Fibroblast of skin of left quadriceps (primary cell): Measurements from ENCODE around the gene NLRX1.
A peak's percentile ranks its signal among the peaks of the same experiment; 100 is the strongest.
"Not testable (repeated sequence)": the region's sequence is repeated elsewhere in the genome, so short reads cannot be mapped to it uniquely, and the experiment has no call there.

Experiments used
- DNase-seq, 2 experiments: peaks; one replicate each; pipeline ENCODE4 v3.0.0-alpha.2; 2013; ENCODE audit warnings: low read depth in 2 of 2

NLRX1 gene, protein sequence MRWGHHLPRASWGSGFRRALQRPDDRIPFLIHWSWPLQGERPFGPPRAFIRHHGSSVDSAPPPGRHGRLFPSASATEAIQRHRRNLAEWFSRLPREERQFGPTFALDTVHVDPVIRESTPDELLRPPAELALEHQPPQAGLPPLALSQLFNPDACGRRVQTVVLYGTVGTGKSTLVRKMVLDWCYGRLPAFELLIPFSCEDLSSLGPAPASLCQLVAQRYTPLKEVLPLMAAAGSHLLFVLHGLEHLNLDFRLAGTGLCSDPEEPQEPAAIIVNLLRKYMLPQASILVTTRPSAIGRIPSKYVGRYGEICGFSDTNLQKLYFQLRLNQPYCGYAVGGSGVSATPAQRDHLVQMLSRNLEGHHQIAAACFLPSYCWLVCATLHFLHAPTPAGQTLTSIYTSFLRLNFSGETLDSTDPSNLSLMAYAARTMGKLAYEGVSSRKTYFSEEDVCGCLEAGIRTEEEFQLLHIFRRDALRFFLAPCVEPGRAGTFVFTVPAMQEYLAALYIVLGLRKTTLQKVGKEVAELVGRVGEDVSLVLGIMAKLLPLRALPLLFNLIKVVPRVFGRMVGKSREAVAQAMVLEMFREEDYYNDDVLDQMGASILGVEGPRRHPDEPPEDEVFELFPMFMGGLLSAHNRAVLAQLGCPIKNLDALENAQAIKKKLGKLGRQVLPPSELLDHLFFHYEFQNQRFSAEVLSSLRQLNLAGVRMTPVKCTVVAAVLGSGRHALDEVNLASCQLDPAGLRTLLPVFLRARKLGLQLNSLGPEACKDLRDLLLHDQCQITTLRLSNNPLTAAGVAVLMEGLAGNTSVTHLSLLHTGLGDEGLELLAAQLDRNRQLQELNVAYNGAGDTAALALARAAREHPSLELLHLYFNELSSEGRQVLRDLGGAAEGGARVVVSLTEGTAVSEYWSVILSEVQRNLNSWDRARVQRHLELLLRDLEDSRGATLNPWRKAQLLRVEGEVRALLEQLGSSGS

DNA sequence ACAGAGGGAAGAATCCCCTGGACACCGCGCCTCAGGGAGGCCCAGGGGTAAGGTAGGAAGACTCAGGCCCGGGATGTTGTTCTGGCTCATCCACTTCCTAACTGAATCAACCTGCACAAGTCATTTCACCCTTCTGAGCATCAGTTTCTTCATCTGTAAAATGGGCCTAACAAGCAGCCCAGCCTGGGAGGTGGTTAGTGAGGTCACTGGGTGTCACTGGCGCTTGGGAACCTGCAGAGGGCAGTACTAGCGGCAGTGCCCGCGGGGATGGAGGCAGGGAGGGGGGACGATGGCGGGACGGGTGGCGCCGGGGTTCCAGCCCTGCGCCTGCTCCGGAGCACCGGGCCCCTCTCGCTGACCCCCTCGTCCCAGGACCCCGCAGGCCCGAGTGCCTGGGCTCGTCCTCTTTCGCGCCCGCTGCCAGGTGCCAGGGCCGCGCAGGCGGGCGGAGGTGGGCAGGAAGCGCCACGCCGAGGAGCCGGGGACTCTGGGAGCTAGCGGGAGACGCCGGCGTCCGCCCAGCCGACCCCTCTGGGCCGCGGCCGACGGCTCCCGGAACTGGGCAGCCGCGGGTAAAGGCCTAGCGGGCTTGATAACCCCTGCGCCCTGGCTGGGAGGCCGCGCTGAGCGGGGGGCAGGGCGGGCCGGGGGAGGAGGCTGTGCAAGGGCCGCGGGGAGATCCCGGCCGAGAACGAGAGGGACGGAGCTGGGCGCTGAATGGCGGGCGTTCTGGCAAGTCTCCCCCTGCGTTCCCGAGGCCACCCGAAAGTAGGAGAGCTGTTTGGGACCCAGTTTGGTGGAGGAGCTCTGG is at the start of gene NLRX1:
NLRX1 (plus strand) TSS at position 255 of the 811 bp plus-strand sequence. CDS start 2,679 bp downstream, outside the sequence.
- DNase-seq, result peak; percentile 52 to 60

- DNase-seq, result no peak
Measured at GRCh38 chr11:119118946-119119345, 49.6 kb upstream of the NLRX1 start.

- DNase-seq, result peak; percentile 52 to 54
Measured at GRCh38 chr11:119120639-119121007, 47.9 kb upstream of the NLRX1 start.

DNA sequence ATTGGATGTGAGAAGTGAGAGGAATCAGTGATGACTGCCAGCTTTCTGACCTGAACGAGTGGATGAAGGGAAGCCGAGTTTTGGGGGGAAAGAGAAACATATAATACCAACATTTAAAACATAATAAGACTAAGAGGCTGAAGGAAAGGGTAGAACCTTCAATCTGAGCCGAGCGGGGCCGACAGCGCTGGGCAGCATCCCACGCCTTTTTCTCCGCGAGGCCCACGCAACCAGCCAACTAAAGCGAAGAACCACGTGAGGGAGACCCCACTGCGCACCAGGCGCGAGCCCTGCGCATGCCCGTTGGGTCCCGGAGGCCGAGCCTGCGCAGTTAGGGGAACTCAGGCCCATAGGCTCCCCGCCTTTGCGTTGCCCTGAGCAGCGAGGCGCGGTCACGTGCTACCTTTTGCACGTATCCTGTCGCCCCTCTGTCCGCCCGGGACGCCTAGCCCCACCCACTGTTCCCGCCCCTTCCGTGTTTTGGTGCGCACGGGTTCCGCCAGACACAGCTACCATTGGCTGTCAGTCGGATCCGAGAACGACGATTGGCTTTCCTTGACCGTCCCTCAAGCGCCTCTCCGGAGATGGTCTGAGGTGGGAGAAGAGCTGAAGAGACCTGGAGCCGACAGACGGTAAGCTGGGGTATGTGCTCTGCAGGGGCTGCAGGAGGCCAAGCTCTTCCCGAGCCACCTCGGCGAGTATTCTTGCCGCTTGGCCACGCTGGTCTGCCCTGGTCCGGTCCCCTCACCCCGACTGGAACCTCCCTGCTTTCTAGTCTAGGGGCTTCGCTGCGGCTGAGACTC is 47.3 kb upstream of the NLRX1 start, which contains the start of gene HINFP:
HINFP (plus strand) TSS at position 573 of the 803 bp plus-strand sequence. CDS start 5,365 bp downstream, outside the sequence.
- peak; percentile 96 for DNase-seq

- no peak for DNase-seq
Measured at GRCh38 chr11:119121811-119122124, 46.8 kb upstream of the NLRX1 start.

GRCh38 chr11:119125821-119126220 is 42.7 kb upstream of the NLRX1 start:
- no peak for DNase-seq

DNA sequence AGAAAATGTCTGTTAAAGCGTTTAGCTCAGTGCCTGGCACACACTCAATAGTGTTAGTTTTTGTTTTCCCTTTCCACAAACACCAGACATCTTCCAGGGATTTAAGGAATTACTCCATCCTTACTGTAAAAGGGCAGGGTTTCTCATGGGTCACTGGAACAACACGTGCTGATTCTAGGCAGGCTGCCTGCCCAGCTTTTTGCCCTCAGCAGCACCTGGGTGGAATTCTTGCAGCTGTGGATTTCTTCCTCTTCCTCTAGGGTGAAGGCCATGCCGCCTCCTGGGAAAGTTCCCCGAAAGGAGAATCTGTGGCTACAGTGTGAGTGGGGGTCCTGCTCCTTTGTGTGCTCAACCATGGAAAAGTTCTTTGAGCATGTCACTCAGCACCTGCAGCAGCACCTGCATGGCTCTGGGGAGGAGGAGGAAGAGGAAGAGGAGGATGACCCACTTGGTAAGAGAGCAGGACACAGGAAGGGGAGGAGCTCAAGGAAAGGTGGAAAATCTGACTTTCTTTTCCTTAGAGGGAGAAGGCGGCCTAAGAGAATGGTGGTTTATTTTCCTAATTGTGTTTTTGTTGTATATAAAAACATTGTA is 41.8 kb upstream of the NLRX1 start:
- DNase-seq, result no peak

- DNase-seq, result no peak
Measured at GRCh38 chr11:119130662-119131061, 37.9 kb upstream of the NLRX1 start.

- DNase-seq, result no peak
Measured at GRCh38 chr11:119134389-119134978, 34.0 kb upstream of the NLRX1 start.

- not testable (repeated sequence) for DNase-seq
Measured at GRCh38 chr11:119139276-119139675, 29.2 kb upstream of the NLRX1 start.

GRCh38 chr11:119144825-119145486 is 23.6 kb upstream of the NLRX1 start:
- DNase-seq, result no peak

DNA sequence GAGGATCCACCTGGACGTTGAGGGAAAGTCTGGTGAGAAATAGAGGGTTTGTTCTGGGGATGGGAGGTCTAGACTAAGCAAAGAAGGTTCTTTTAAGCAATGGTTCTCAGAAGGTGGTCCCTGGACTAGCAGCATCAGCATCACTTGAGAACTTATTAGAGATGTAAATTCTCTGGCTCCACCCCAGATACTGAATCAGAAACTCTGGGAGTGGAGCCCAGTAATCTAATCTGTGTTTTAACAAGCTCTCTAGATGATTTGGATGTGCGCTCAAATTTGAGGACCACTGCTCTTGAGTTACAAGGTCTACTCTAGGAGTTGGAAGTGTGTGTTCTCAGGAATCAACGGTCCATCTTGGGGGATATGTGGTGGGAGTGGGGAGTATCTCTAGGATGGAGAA is 23.0 kb upstream of the NLRX1 start:
- no peak for DNase-seq

DNA sequence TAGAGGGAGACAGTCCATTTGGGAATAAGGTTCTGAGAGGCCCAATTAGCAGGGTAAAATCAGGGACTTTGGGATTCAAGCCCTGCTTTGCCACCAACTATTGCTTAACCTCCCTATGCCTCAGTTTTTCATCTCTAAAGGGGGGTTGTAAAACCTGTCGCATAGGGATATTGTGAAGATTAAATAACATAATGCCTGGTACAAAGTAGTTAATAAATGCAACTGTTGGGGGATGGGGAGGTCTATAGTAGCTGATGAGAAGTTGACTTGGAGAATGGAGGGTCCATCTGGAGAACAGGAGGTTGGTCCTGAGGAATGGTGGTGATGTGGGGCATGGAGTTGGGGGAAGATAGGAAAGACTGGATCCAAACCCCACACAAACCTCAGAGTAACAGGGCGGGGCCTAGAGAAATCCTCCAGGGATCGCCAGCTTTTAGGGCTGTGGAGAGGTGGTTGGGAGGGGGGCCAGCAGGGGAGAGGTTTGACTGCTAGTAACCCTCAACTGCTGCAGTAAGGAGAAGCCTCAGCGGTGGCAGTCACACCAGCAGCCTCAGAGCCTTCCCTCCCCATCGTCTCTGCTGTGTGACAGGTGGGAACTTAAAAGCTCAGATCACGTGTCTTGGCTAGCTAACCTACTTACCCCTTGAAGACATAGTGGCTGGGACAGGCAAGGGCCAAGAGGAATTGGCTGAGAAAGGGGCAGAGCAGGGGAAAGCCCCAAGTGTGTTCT is 20.8 kb upstream of the NLRX1 start:
- DNase-seq, result no peak

DNA sequence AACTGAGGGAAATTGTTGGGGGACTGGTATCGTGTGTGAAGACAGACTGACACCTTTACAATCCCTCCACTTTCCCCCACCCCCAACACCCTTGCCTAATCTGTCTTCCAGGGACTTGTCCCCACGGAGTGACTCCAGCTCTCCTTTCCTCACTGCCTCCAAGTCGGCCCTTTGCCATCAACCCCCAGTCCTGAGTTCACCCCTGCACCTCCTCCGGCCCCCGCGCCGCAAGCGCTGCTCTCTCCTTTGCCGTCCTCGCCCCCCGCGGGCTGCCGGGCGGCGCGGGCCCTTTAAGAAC is 19.9 kb upstream of the NLRX1 start:
- no peak for DNase-seq

GRCh38 chr11:119149018-119149785 is 19.3 kb upstream of the NLRX1 start, which contains the start of gene ABCG4:
Gene ABCG4 (plus strand): TSS chr11:119149052. CDS start chr11:119149966, 914 bp downstream.
- DNase-seq, result no peak

DNA sequence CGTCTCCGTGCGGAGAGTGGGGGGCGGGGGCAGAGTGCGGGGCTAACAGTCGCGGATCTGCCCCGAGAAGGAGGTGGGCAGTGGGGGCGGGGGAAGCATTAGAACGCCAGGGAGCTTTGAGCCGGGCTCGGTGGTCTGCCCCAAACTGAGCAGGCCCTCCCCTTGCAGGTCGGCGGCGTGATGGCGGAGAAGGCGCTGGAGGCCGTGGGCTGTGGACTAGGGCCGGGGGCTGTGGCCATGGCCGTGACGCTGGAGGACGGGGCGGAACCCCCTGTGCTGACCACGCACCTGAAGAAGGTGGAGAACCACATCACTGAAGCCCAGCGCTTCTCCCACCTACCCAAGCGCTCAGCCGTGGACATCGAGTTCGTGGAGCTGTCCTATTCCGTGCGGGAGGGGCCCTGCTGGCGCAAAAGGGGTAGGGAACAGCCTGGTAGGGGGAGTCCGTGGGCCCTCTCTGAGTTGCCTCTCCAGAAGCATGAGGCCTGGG is 18.7 kb upstream of the NLRX1 start:
- no peak for DNase-seq

GRCh38 chr11:119152043-119152442 is 16.5 kb upstream of the NLRX1 start:
- DNase-seq, result no peak

GRCh38 chr11:119152604-119153003 is 15.9 kb upstream of the NLRX1 start:
- no peak for DNase-seq
